Measurements from ENCODE around the gene HPS6.
"Not testable (repeated sequence)": the region's sequence is repeated elsewhere in the genome, so short reads cannot be mapped to it uniquely, and the experiment has no call there.

GRCh38 chr10:102054881-102055646 lies 10.1 kb upstream of the HPS6 start:
- not testable (repeated sequence) for TF ChIP-seq CTCF, POLR2A (IDR thresholded peaks at IDR 0.05)

Measured in heart left ventricle (tissue), 13 donors.